GM12874 (cell line): ENCODE results near the gene CAPN13.

Source experiments
- CTCF ChIP-seq: IDR thresholded peaks from 2 replicates; pipeline ENCODE4 v1.5.1; 2011; ENCODE audit warnings: low read depth, mild to moderate bottlenecking, control low read depth, low read length, moderate library complexity; ENCODE audit not compliant: insufficient read depth

The CAPN13 gene

GRCh38 chr2:30768036-30768686 is 39.1 kb downstream of the CAPN13 start:
- TF ChIP-seq CTCF, result no peak

GRCh38 chr2:30766666-30767065 is 40.6 kb downstream of the CAPN13 start:
- TF ChIP-seq CTCF, result no peak

- TF ChIP-seq CTCF, result no peak
Observed at GRCh38 chr2:30765876-30766470, 41.3 kb downstream of the CAPN13 start.

GRCh38 chr2:30765191-30765590 is 42.1 kb downstream of the CAPN13 start:
- TF ChIP-seq CTCF, result no peak

GRCh38 chr2:30764021-30764800 is 43.0 kb downstream of the CAPN13 start:
- TF ChIP-seq CTCF, result no peak

GRCh38 chr2:30763151-30763660 is 44.0 kb downstream of the CAPN13 start:
- TF ChIP-seq CTCF, result no peak

- TF ChIP-seq CTCF, result no peak
Observed at GRCh38 chr2:30761226-30761625, 46.0 kb downstream of the CAPN13 start.
